ENCODE measurements around the gene PRKAG2.

DNA sequence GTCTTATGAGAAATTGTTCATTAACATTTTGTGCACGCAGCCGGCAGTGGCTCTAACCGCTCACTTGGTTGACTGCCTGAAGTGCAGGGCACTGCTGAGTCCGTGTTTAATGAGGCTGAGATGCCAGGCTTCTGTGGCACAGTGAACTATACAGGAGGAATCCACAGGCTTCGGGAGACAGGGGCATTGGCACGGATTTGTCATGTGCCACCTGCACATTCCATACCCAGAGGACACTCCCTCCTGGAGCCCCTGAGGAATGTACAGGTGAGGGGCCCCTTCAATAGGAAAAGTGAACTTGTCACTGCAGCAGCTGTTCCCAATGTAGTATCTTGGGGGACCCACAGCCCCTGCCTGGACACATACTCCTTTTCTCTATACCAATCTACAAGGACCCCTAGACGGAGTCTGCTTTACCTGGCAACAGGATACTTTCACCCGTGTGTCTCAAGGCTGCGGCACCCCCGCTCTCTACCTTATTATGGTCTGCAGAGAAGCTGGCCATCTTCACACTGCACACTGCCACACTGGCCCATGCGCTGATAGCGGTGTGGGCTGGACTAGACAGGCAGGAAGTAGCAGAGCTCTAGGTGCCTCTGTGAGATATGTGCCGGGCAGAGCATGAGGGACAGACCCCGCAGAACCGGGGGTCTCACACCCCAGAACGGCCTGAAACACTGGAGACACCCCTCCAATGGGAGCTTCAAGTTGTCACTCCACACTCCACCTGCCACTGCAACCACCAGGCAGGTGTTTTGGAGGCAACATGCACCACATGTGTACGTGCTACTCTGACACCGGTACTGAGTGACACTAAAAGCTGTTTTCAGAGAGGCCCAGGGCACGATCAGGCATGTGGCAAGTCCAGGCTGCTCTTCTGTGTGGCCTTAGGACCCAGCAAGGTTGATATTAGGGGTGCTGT, 285.8 kb downstream of the PRKAG2 start:
- TF ChIP-seq CTCF (IDR thresholded peaks at IDR 0.05) (no peak), POLR2A (IDR thresholded peaks at IDR 0.05) (no peak)
